NT2/D1 (cell line): ENCODE results near the gene GAS6.

Experiments used
- SUZ12 ChIP-seq: IDR thresholded peaks from 2 replicates; pipeline ENCODE4 v1.6.1; 2011; ENCODE audit not compliant: insufficient read length, insufficient read depth; ENCODE audit errors: extremely low read depth
- YY1 ChIP-seq: IDR thresholded peaks from 2 replicates; pipeline ENCODE4 v1.6.1; 2011; ENCODE audit not compliant: insufficient read length, insufficient read depth
- ZNF274 ChIP-seq: IDR thresholded peaks from 2 replicates; pipeline ENCODE4 v1.6.1; 2011; ENCODE audit warnings: mild to moderate bottlenecking, low read depth, low read length

DNA sequence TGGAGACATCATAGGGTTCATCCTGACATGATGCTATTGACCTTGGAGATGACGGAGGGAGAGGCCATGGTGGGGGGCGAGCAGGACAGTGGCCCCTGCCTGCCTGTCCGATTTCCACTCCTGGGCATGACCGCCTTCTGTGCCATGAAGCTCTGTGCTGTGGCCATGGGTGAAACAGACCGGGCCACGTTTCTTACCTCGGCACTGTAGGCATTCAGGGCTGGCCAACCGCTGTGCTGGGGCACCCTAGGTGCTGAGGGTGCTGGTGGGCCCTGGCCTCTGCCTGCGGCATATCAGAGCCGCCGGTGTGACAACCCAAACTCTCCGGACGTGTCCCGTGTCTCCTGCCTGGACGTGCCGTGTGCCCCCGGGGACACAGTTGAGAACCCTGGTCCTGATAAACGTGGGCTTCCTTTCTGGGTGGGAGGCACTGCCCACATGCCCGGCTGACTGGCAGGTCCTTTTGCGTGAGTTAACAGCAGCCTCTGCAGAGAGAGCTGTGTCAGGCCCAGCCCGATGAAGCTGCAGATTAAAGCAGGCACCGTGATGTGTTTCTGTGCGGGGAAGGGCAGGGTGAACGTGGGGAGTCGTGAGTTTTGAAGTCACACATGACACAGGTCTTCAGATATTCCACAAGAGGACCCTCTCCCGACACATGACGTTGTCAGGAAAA lies 58.3 kb downstream of the GAS6 start:
- no peak for TF ChIP-seq ZNF274
- no peak for TF ChIP-seq SUZ12
- TF ChIP-seq YY1: no peak
